ENCODE results near the gene CHKB.
A peak's percentile ranks its signal among the peaks of the same experiment; 100 is the strongest.

The CHKB gene

DNA sequence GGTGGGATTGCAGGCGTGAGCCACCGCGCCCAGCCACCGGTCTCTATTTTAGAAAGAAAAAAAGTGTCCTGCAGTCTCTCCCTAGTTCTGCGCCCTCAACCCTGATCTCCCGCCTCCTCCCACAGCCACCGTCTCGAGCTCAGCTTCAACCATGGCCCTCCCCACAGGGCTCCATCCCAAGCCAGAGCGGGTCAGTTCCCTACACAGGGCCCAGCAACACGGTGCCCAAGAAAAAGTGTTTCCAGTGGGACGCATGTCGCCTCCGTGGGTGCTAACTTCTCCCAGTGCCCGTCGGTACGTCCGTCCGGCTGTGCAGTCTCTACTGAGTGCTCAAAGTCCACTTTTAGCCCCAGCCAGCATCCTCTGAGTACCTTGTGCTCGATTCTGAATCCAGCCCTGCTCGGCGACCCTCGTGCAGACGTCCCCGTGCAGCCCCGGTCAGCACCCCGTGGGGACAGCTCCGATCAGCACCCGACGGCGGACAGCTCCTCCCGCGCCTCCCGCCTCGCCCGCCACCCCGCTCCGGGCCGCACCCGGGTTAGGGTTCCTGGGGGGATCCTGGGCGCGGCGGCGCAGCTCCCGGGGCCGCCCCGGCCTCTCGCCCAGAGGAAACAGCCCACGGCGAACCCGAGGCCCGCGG lies 17.3 kb upstream of the CHKB start (continued):
- TF ChIP-seq, protein P1, sequence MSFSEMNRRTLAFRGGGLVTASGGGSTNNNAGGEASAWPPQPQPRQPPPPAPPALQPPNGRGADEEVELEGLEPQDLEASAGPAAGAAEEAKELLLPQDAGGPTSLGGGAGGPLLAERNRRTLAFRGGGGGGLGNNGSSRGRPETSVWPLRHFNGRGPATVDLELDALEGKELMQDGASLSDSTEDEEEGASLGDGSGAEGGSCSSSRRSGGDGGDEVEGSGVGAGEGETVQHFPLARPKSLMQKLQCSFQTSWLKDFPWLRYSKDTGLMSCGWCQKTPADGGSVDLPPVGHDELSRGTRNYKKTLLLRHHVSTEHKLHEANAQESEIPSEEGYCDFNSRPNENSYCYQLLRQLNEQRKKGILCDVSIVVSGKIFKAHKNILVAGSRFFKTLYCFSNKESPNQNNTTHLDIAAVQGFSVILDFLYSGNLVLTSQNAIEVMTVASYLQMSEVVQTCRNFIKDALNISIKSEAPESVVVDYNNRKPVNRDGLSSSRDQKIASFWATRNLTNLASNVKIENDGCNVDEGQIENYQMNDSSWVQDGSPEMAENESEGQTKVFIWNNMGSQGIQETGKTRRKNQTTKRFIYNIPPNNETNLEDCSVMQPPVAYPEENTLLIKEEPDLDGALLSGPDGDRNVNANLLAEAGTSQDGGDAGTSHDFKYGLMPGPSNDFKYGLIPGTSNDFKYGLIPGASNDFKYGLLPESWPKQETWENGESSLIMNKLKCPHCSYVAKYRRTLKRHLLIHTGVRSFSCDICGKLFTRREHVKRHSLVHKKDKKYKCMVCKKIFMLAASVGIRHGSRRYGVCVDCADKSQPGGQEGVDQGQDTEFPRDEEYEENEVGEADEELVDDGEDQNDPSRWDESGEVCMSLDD (tag by site-specific recombination; IDR thresholded peaks at IDR 0.05), result no peak
- TF ChIP-seq, protein P2, sequence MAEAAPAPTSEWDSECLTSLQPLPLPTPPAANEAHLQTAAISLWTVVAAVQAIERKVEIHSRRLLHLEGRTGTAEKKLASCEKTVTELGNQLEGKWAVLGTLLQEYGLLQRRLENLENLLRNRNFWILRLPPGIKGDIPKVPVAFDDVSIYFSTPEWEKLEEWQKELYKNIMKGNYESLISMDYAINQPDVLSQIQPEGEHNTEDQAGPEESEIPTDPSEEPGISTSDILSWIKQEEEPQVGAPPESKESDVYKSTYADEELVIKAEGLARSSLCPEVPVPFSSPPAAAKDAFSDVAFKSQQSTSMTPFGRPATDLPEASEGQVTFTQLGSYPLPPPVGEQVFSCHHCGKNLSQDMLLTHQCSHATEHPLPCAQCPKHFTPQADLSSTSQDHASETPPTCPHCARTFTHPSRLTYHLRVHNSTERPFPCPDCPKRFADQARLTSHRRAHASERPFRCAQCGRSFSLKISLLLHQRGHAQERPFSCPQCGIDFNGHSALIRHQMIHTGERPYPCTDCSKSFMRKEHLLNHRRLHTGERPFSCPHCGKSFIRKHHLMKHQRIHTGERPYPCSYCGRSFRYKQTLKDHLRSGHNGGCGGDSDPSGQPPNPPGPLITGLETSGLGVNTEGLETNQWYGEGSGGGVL (tag by site-specific recombination; IDR thresholded peaks at IDR 0.05), result peak; percentile 58
- no peak for TF ChIP-seq ZNF558 (tag by site-specific recombination; IDR thresholded peaks at IDR 0.05)
- TF ChIP-seq ZNF112 (tag by site-specific recombination; IDR thresholded peaks at IDR 0.05), result no peak
- TF ChIP-seq FEZF1 (tag by site-specific recombination; IDR thresholded peaks at IDR 0.05), result no peak
- peak; percentile 23; the same call in 1 of the 2 replicates for TF ChIP-seq ZXDB (tag by site-specific recombination; IDR thresholded peaks at IDR 0.05)
- TF ChIP-seq ZNF544 (tag by site-specific recombination; IDR thresholded peaks at IDR 0.05), result no peak
- TF ChIP-seq ZNF473 (tag by site-specific recombination; IDR thresholded peaks at IDR 0.05), result no peak
- TF ChIP-seq KLF8 (tag by site-specific recombination; IDR thresholded peaks at IDR 0.05), result peak; percentile 59; the same call in 1 of the 2 replicates
- TF ChIP-seq ZNF433 (tag by site-specific recombination; IDR thresholded peaks at IDR 0.05; ENCODE audit: low read depth), result no peak
- TF ChIP-seq ZNF561 (tag by site-specific recombination; IDR thresholded peaks at IDR 0.05; ENCODE audit: borderline replicate concordance), result no peak
- peak; percentile 69 for TF ChIP-seq GLIS1 (tag by site-specific recombination; IDR thresholded peaks at IDR 0.05)
- TF ChIP-seq KLF7 (tag by site-specific recombination; IDR thresholded peaks at IDR 0.05; ENCODE audit: borderline replicate concordance), result no peak
- no peak for TF ChIP-seq ZNF530 (tag by site-specific recombination; IDR thresholded peaks at IDR 0.05; ENCODE audit: low read depth)
- TF ChIP-seq ZNF510 (tag by site-specific recombination; IDR thresholded peaks at IDR 0.05; ENCODE audit: insufficient replicate concordance), result no peak
- TF ChIP-seq, protein P3, sequence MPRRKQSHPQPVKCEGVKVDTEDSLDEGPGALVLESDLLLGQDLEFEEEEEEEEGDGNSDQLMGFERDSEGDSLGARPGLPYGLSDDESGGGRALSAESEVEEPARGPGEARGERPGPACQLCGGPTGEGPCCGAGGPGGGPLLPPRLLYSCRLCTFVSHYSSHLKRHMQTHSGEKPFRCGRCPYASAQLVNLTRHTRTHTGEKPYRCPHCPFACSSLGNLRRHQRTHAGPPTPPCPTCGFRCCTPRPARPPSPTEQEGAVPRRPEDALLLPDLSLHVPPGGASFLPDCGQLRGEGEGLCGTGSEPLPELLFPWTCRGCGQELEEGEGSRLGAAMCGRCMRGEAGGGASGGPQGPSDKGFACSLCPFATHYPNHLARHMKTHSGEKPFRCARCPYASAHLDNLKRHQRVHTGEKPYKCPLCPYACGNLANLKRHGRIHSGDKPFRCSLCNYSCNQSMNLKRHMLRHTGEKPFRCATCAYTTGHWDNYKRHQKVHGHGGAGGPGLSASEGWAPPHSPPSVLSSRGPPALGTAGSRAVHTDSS (tag by site-specific recombination; IDR thresholded peaks at IDR 0.05), result no peak
- no peak for TF ChIP-seq ZFP69B (tag by site-specific recombination; IDR thresholded peaks at IDR 0.05)
- TF ChIP-seq ZSCAN16 (tag by site-specific recombination; IDR thresholded peaks at IDR 0.05), result no peak
- 0 out of 2 replicates have a peak, but pooled peaks have one; percentile 24 for TF ChIP-seq ZFHX2 (tag by site-specific recombination; conservative IDR thresholded peaks at IDR 0.05)
- TF ChIP-seq ZNF623 (tag by site-specific recombination; IDR thresholded peaks at IDR 0.05), result no peak
- TF ChIP-seq ZNF596 (tag by site-specific recombination; IDR thresholded peaks at IDR 0.05), result no peak
- TF ChIP-seq KLF16 (tag by site-specific recombination; IDR thresholded peaks at IDR 0.05), result no peak
- TF ChIP-seq ZNF274 (IDR thresholded peaks at IDR 0.05; ENCODE audit: low read length), result no peak
- no peak for TF ChIP-seq ZNF274 (tag by site-specific recombination; IDR thresholded peaks at IDR 0.05; ENCODE audit: borderline replicate concordance)
- TF ChIP-seq SETDB1 (IDR thresholded peaks at IDR 0.05; ENCODE audit: insufficient read length, low read length), result no peak
- TF ChIP-seq ZBTB8A (tag by site-specific recombination; IDR thresholded peaks at IDR 0.05), result peak; percentile 79
- no peak for TF ChIP-seq ZNF549 (tag by site-specific recombination; IDR thresholded peaks at IDR 0.05)
- no peak for TF ChIP-seq ZBTB21 (tag by site-specific recombination; IDR thresholded peaks at IDR 0.05)
- no peak; the same call in 1 of the 2 replicates for TF ChIP-seq ZBTB7A (tag by site-specific recombination; IDR thresholded peaks at IDR 0.05; ENCODE audit: low read depth)
- TF ChIP-seq, protein P4, sequence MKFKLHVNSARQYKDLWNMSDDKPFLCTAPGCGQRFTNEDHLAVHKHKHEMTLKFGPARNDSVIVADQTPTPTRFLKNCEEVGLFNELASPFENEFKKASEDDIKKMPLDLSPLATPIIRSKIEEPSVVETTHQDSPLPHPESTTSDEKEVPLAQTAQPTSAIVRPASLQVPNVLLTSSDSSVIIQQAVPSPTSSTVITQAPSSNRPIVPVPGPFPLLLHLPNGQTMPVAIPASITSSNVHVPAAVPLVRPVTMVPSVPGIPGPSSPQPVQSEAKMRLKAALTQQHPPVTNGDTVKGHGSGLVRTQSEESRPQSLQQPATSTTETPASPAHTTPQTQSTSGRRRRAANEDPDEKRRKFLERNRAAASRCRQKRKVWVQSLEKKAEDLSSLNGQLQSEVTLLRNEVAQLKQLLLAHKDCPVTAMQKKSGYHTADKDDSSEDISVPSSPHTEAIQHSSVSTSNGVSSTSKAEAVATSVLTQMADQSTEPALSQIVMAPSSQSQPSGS (tag by site-specific recombination; IDR thresholded peaks at IDR 0.05; ENCODE audit: low read depth), result no peak
- TF ChIP-seq ZSCAN30 (tag by site-specific recombination; IDR thresholded peaks at IDR 0.05), result no peak
- TF ChIP-seq ZIC2 (tag by site-specific recombination; IDR thresholded peaks at IDR 0.05), result no peak
- peak; percentile 34; the same call in 1 of the 2 replicates for TF ChIP-seq ZNF335 (tag by site-specific recombination; conservative IDR thresholded peaks at IDR 0.05)
- no peak for TF ChIP-seq ZNF837 (tag by site-specific recombination; IDR thresholded peaks at IDR 0.05)
- TF ChIP-seq ZNF211 (tag by site-specific recombination; IDR thresholded peaks at IDR 0.05; ENCODE audit: low read depth), result no peak
